ENCODE results near the gene HDAC4.

HDAC4 gene

DNA sequence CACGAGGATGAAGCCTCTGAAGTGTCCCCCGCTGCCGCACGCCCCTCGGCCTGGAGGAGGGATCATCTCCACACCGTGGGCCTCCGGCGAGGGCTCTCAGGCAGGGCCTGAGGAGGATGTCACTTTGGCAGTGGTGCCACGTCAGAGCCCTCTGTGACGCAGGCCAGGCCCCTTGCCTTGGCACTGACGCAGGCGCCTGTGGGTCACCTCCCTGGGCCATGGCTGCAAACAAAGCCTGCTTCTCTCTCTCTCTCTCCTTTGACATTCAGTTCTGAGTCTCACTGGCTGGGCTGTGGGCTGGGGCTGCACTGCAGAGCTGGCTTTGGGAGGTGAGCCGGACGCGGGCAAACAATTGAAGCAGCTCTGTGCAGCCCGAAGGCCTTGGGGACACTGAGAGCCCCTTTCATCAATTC is 279.2 kb downstream of the HDAC4 start:
- Histone ChIP-seq H3K27me3 (ENCODE audit: insufficient read depth, low read length) (no peaks in the 10 kb centered on the region), H3K4me1 (ENCODE audit: insufficient read depth, low read length) (no peaks in the 10 kb centered on the region), H3K9me3 (ENCODE audit: insufficient read depth, low read depth, low read length) (peaks cover 5% of the 10 kb centered on the region; the same call in 1 of the 2 replicates), H3K36me3 (ENCODE audit: insufficient read depth, low read length) (peaks cover 24% of the 10 kb centered on the region), H3K27ac (ENCODE audit: low read depth, low read length) (no peak overlapping the region), H3K4me3 (ENCODE audit: low read length) (no peak overlapping the region), H3K9ac (ENCODE audit: low read depth, low read length) (no peak overlapping the region)
- 94% methylated on average over 16 of the region's 16 CpGs for WGBS

DNA sequence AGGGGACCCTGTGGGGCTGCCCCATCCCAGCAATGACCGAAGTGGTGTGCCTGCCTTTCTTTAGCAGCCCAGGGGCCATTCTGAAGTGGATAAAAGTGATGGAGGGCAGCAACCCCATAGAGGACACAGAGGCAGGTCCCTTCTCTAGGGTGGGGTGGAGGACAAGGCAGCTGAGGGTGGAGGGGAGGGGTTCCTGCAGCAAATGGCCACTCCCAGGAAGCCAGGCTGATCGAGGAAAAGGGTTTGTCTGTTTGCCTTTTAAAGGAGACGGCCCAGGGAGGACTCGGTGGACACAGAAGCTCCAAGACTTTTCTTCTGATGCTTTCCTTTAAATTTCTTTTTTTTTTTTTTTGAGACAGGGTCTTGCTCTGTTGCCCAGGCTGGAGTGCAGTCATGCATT is 280.2 kb downstream of the HDAC4 start:
- Histone ChIP-seq H3K27ac (ENCODE audit: low read depth, low read length) (no peak overlapping the region), H3K4me3 (ENCODE audit: low read length) (no peak overlapping the region), H3K36me3 (ENCODE audit: insufficient read depth, low read length) (peaks cover 16% of the 10 kb centered on the region), H3K9me3 (ENCODE audit: insufficient read depth, low read depth, low read length) (peaks cover 5% of the 10 kb centered on the region; the same call in 1 of the 2 replicates), H3K4me1 (ENCODE audit: insufficient read depth, low read length) (no peaks in the 10 kb centered on the region), H3K27me3 (ENCODE audit: insufficient read depth, low read length) (no peaks in the 10 kb centered on the region), H3K9ac (ENCODE audit: low read depth, low read length) (no peak overlapping the region)
- WGBS: 85% methylated on average over 4 of the region's 4 CpGs

DNA sequence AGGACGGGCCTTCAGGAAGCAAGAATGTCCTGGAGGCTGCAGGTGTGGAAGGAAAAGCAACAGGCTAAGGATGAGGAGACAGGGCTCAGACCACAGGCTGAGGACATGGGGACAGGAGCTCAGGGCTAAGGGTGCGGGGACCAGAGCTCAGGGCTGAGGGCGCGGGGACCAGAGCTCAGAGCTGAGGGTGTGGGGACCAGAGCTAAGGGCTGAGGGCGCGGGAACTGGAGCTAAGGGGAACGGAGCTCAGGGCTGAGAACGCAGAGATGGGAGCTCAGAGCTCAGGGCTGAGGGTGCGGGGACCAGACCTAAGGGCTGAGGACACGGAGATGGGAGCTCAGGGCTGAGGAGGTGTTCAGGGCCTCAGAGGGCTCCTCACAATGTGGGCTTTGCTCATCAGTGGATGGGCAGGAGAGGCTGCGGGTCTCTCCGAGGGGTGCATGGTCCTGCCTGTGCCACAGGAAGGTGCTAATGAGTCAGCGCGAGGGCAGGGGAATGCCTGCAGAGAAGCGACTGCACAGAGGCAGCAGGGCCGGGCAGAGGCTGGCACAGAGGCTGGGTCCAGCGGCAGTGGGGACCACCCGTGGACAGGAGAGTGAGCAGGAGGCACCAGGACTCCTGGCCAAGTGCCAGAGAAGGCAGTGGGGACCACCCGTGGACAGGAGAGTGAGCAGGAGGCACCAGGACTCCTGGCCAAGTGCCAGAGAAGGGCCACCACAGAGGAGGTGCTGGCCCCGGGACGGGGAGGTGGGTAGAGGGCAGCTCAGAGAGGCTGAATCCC is 281.3 kb downstream of the HDAC4 start:
- Histone ChIP-seq H3K27ac (ENCODE audit: low read depth, low read length) (no peak overlapping the region), H3K9me3 (ENCODE audit: insufficient read depth, low read depth, low read length) (0 out of 2 replicates have a peak, but pooled peaks cover under 1% of the 10 kb centered on the region), H3K27me3 (ENCODE audit: insufficient read depth, low read length) (no peaks in the 10 kb centered on the region), H3K36me3 (ENCODE audit: insufficient read depth, low read length) (peaks cover 4% of the 10 kb centered on the region), H3K4me3 (ENCODE audit: low read length) (no peak overlapping the region), H3K4me1 (ENCODE audit: insufficient read depth, low read length) (no peaks in the 10 kb centered on the region), H3K9ac (ENCODE audit: low read depth, low read length) (no peak overlapping the region)
- 93% methylated on average over 21 of the region's 21 CpGs for WGBS

DNA sequence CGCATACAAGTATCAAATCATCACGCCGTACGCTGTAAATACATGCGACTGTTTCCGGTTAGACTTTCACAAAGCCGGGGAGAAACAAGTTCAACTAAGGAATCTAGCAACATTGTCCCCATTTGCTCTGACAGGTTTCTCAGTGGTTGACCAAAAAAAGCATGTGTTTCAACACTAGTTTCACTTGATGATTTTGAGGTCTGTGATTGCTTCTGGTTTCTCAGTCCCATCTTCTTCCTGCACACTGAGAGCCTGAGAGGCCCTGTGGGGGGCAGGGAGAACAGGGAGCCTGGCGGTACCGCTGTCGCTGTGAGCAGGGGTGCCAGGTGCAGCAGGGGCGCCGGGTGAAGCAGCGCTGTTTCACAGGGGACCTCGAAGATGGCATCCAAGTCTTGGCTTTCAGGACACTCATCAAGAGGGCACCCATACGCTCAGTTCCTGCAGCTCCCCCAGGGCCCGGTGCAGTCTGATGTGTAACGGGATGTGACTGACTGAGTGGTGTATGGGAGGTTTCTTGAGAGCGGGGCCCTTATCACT is 282.1 kb downstream of the HDAC4 start:
- H3K27ac ChIP-seq (ENCODE audit: low read depth, low read length): no peak overlapping the region
- no peaks in the 10 kb centered on the region for H3K4me1 ChIP-seq (ENCODE audit: insufficient read depth, low read length)
- no peak overlapping the region for H3K9ac ChIP-seq (ENCODE audit: low read depth, low read length)
- H3K4me3 ChIP-seq (ENCODE audit: low read length): no peak overlapping the region
- H3K27me3 ChIP-seq (ENCODE audit: insufficient read depth, low read length): no peaks in the 10 kb centered on the region
- no peaks in the 10 kb centered on the region; the same call in 1 of the 2 replicates for H3K36me3 ChIP-seq (ENCODE audit: insufficient read depth, low read length)
- WGBS: 96% methylated on average over 18 of the region's 18 CpGs
- H3K9me3 ChIP-seq (ENCODE audit: insufficient read depth, low read depth, low read length): no peaks in the 10 kb centered on the region

DNA sequence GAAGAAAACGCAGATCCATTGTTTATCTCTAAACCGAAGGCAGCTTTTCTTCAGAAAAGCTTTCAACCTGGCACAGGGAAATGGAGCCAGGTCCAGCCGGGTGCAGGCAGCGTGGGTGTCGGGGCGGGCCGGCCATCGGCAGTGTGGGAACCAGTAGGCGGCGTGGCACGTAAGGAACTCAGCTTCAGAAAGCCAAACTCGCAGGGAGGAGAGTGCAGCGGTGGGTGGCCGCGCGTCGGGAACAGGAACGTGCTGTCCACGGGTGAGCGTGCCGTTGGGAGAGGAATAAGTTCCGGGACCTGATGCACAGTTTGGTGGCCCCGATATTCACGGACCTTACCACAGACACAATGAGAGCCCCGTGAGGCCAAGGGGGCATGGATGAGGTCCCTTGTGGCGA is 282.6 kb downstream of the HDAC4 start:
- no peak overlapping the region for H3K4me3 ChIP-seq (ENCODE audit: low read length)
- H3K9ac ChIP-seq (ENCODE audit: low read depth, low read length): no peak overlapping the region
- no peak overlapping the region for H3K27ac ChIP-seq (ENCODE audit: low read depth, low read length)
- WGBS: 96% methylated on average over 26 of the region's 26 CpGs
- no peaks in the 10 kb centered on the region for H3K27me3 ChIP-seq (ENCODE audit: insufficient read depth, low read length)
- H3K9me3 ChIP-seq (ENCODE audit: insufficient read depth, low read depth, low read length): no peaks in the 10 kb centered on the region
- H3K36me3 ChIP-seq (ENCODE audit: insufficient read depth, low read length): no peaks in the 10 kb centered on the region; the same call in 1 of the 2 replicates
- H3K4me1 ChIP-seq (ENCODE audit: insufficient read depth, low read length): no peaks in the 10 kb centered on the region

DNA sequence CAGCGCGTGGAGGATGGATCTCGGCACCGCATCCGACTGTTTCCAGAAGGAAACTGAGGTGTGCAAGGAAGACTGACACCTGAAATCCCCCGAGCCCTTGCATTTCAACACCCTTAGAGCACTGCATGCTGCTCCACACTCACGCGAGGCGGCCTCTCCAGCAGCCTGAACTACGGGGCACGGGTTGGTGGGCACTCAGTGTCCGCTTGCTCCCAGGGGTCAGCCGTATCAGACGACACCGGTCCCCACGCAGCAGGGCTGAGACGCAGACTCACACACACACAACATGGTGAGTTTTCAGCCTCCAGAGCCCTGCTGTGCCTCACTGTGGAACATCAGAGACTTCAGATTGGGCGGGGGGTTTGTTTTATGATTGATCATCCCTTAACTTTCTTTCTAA is 283.0 kb downstream of the HDAC4 start:
- Histone ChIP-seq H3K36me3 (ENCODE audit: insufficient read depth, low read length) (no peaks in the 10 kb centered on the region; the same call in 1 of the 2 replicates), H3K9me3 (ENCODE audit: insufficient read depth, low read depth, low read length) (no peaks in the 10 kb centered on the region), H3K27me3 (ENCODE audit: insufficient read depth, low read length) (no peaks in the 10 kb centered on the region), H3K27ac (ENCODE audit: low read depth, low read length) (no peak overlapping the region), H3K4me1 (ENCODE audit: insufficient read depth, low read length) (no peaks in the 10 kb centered on the region), H3K4me3 (ENCODE audit: low read length) (no peak overlapping the region), H3K9ac (ENCODE audit: low read depth, low read length) (no peak overlapping the region)
- 98% methylated on average over 18 of the region's 18 CpGs for WGBS

DNA sequence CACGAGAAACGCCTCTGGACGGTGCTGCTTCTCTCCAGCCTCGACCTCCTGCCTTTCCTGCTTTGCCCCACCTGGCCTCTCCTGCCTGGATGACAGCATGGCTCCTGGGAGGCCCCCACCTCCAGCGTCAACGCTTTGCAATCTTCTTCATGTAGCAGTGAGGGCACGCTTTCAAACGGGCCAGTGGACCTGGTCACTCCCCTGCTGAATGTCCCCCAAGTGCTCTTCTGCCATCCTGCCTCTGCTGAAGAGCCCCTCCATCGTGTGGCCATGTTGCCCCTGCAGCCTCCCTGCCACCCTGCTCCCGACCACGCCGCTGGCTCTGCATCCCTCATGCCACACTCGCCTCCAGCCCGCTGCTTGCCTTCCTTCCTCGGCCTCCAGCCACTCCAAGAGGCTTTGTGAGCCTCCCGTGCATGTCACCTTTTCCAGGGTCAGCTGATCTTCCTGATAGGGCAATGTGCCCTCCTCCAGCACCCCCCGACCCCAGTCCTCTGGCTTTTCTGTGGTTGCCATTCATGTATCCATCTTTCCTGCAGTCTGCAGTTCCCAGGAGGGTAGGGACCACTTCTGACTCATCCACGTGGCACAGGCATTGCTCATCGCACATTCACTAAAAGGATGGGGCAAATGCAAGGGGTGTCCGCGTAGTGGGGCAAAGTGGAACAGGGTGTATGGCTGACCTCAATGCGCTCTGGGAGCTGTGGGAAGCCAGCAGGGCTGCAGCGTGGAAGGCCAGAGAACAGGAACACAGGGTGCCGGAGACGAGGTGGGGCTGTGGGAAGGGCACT is 284.2 kb downstream of the HDAC4 start:
- 95% methylated on average over 25 of the region's 25 CpGs for WGBS
- no peak overlapping the region for H3K4me3 ChIP-seq (ENCODE audit: low read length)

DNA sequence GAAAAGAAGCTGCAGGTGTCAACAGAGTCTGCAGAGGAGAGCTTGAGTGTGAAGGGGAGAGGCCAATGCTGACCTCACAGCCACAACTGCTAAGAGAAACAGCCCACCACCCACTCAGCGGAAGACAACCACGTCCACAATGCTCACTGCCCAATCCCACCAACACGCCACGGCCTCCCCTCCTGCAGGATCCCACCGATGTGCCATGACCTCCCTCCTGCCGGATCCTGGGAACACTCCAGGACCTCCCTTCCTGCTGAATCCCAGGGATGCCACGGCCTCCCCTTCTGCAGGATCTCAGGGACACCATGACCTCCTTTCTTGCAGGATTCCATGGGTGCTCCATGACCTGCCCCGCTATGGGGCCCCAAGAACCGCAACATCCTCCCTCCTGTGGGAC is 285.2 kb downstream of the HDAC4 start:
- no peaks in the 10 kb centered on the region for H3K4me1 ChIP-seq (ENCODE audit: insufficient read depth, low read length)
- WGBS: 95% methylated on average over 9 of the region's 9 CpGs

More for the DNA sequence above, 284.2 kb downstream of the HDAC4 start:
- Histone ChIP-seq H3K9ac (ENCODE audit: low read depth, low read length) (no peak overlapping the region), H3K9me3 (ENCODE audit: insufficient read depth, low read depth, low read length) (no peaks in the 10 kb centered on the region), H3K27ac (ENCODE audit: low read depth, low read length) (no peak overlapping the region), H3K27me3 (ENCODE audit: insufficient read depth, low read length) (no peaks in the 10 kb centered on the region), H3K36me3 (ENCODE audit: insufficient read depth, low read length) (peaks cover 7% of the 10 kb centered on the region; the same call in 1 of the 2 replicates), H3K4me1 (ENCODE audit: insufficient read depth, low read length) (no peaks in the 10 kb centered on the region)

DNA sequence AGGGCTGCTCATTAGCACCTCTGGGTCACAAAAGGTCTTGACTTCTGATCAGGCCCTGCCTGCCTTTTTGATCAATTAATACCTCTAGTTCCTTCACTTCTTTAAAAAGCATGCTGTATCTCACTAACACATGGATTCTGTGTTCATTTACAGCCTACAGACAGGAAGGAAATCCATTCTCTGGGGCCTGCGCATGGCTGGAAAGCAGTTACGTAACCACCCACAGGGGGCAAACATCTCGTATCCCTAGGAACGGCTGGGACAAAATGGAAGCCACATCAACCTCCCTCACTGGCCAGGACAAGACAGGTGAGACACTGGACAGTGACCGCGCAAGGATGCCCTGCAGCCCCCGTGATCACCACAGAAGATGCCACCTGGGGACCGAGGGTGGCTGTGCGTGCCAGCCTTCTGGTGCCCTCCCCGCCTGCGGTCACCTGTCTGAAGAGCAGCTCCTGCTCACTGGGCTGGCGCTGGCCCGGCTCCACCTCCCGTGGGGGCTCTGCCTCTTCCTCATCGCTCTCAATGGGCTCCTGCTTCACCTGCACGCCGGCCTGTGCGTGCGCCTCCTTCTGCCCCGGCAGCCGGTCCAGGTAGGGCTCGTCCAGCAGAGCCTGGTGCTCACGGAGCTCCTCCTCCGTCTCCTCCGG is 286.1 kb downstream of the HDAC4 start:
- Histone ChIP-seq H3K4me3 (ENCODE audit: low read length) (no peak overlapping the region), H3K4me1 (ENCODE audit: insufficient read depth, low read length) (no peaks in the 10 kb centered on the region), H3K27ac (ENCODE audit: low read depth, low read length) (no peak overlapping the region), H3K9ac (ENCODE audit: low read depth, low read length) (no peak overlapping the region), H3K27me3 (ENCODE audit: insufficient read depth, low read length) (no peaks in the 10 kb centered on the region), H3K9me3 (ENCODE audit: insufficient read depth, low read depth, low read length) (no peaks in the 10 kb centered on the region), H3K36me3 (ENCODE audit: insufficient read depth, low read length) (peaks cover 21% of the 10 kb centered on the region; the same call in 1 of the 2 replicates)
- 96% methylated on average over 25 of the region's 25 CpGs for WGBS

More for the DNA sequence above, 285.2 kb downstream of the HDAC4 start:
- no peak overlapping the region for H3K9ac ChIP-seq (ENCODE audit: low read depth, low read length)
- H3K27me3 ChIP-seq (ENCODE audit: insufficient read depth, low read length): no peaks in the 10 kb centered on the region
- H3K36me3 ChIP-seq (ENCODE audit: insufficient read depth, low read length): peaks cover 14% of the 10 kb centered on the region; the same call in 1 of the 2 replicates
- H3K4me3 ChIP-seq (ENCODE audit: low read length): no peak overlapping the region
- no peak overlapping the region for H3K27ac ChIP-seq (ENCODE audit: low read depth, low read length)
- no peaks in the 10 kb centered on the region for H3K9me3 ChIP-seq (ENCODE audit: insufficient read depth, low read depth, low read length)

DNA sequence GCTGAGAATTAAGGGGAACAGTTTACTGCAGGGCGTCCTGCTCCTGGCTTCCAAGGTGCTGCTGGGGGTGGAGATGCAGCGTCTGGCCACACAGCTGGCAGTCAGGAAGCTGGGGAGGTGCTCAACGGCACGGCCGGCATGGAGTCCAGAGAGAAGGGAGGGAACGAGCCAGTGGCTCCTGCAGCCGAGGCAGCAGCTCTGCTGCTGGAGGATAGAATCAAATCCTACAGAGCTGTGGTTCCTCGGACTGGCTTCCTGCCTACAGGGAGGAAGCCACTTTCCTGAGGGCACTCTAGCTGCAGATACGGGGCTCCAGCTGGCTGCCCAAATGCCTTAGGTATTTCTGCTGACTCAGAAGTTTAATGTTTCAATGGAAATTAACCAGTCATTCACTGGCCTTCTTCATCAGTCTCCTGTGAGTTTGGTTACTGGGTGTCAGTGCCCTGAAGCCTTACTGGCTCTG is 286.7 kb downstream of the HDAC4 start:
- no peak overlapping the region for H3K4me3 ChIP-seq (ENCODE audit: low read length)
- H3K27me3 ChIP-seq (ENCODE audit: insufficient read depth, low read length): no peaks in the 10 kb centered on the region
- H3K27ac ChIP-seq (ENCODE audit: low read depth, low read length): no peak overlapping the region
- H3K9ac ChIP-seq (ENCODE audit: low read depth, low read length): no peak overlapping the region
- 75% methylated on average over 9 of the region's 9 CpGs for WGBS
- no peaks in the 10 kb centered on the region for H3K9me3 ChIP-seq (ENCODE audit: insufficient read depth, low read depth, low read length)
- H3K4me1 ChIP-seq (ENCODE audit: insufficient read depth, low read length): no peaks in the 10 kb centered on the region
- peaks cover 27% of the 10 kb centered on the region for H3K36me3 ChIP-seq (ENCODE audit: insufficient read depth, low read length)
